HUES48 (cell line): ENCODE measurements around the gene PAPOLG.

Source experiments
- H3K27ac ChIP-seq: one replicate; pipeline ENCODE4 v1.7.0; 2013; ENCODE audit warnings: low read depth, low read length, inconsistent platforms
- H3K27me3 ChIP-seq: 2 replicates; pipeline ENCODE4 v1.6.1; 2013; ENCODE audit warnings: mild to moderate bottlenecking, low read length; ENCODE audit not compliant: control insufficient read depth, insufficient read depth
- H3K36me3 ChIP-seq: 2 replicates; pipeline ENCODE4 v1.6.1; 2013; ENCODE audit warnings: low read length; ENCODE audit not compliant: control insufficient read depth, insufficient read depth
- H3K4me1 ChIP-seq: 2 replicates; pipeline ENCODE4 v1.6.1; 2013; ENCODE audit warnings: mild to moderate bottlenecking, low read length; ENCODE audit not compliant: control insufficient read depth, insufficient read depth
- H3K4me3 ChIP-seq: 2 replicates; pipeline ENCODE4 v1.5.1; 2013; ENCODE audit warnings: mild to moderate bottlenecking, low read depth, low read length
- H3K9ac ChIP-seq: 2 replicates; pipeline ENCODE4 v1.6.1; 2013; ENCODE audit warnings: mild to moderate bottlenecking, low read depth, low read length, moderate library complexity
- H3K9me3 ChIP-seq: 2 replicates; pipeline ENCODE4 v1.6.1; 2013; ENCODE audit warnings: low read length; ENCODE audit not compliant: control insufficient read depth, insufficient read depth

PAPOLG gene

GRCh38 chr2:60775048-60775639 lies 19.1 kb downstream of the PAPOLG start:
- no peak overlapping the region for H3K9ac ChIP-seq
- H3K4me1 ChIP-seq: no peaks in the 10 kb centered on the region
- H3K4me3 ChIP-seq: no peak overlapping the region
- H3K27ac ChIP-seq: no peak overlapping the region
- peaks cover 93% of the 10 kb centered on the region for H3K36me3 ChIP-seq
- no peaks in the 10 kb centered on the region for H3K9me3 ChIP-seq
- no peaks in the 10 kb centered on the region for H3K27me3 ChIP-seq

- H3K9me3 ChIP-seq: no peaks in the 10 kb centered on the region
- H3K4me1 ChIP-seq: no peaks in the 10 kb centered on the region
- H3K36me3 ChIP-seq: peaks cover 89% of the 10 kb centered on the region
- H3K27me3 ChIP-seq: no peaks in the 10 kb centered on the region
- H3K27ac ChIP-seq: no peak overlapping the region
- H3K9ac ChIP-seq: no peak overlapping the region
- no peak overlapping the region for H3K4me3 ChIP-seq
Measured at GRCh38 chr2:60778352-60778751, 22.3 kb downstream of the PAPOLG start.

GRCh38 chr2:60779426-60779825 lies 23.4 kb downstream of the PAPOLG start:
- peaks cover 90% of the 10 kb centered on the region for H3K36me3 ChIP-seq

GRCh38 chr2:60780721-60781120 lies 24.7 kb downstream of the PAPOLG start:
- H3K9ac ChIP-seq: no peak overlapping the region

More at GRCh38 chr2:60779426-60779825, 23.4 kb downstream of the PAPOLG start:
- H3K4me3 ChIP-seq: no peak overlapping the region
- no peaks in the 10 kb centered on the region for H3K27me3 ChIP-seq
- H3K9ac ChIP-seq: no peak overlapping the region
- H3K4me1 ChIP-seq: no peaks in the 10 kb centered on the region
- no peaks in the 10 kb centered on the region for H3K9me3 ChIP-seq
- no peak overlapping the region for H3K27ac ChIP-seq

GRCh38 chr2:60793169-60793568 lies 37.1 kb downstream of the PAPOLG start:
- Histone ChIP-seq H3K27ac (no peak overlapping the region), H3K4me1 (no peaks in the 10 kb centered on the region), H3K4me3 (no peak overlapping the region), H3K9me3 (no peaks in the 10 kb centered on the region), H3K36me3 (peaks cover 82% of the 10 kb centered on the region), H3K27me3 (no peaks in the 10 kb centered on the region), H3K9ac (no peak overlapping the region)

More at GRCh38 chr2:60780721-60781120, 24.7 kb downstream of the PAPOLG start:
- H3K36me3 ChIP-seq: peaks cover 90% of the 10 kb centered on the region
- no peaks in the 10 kb centered on the region for H3K9me3 ChIP-seq
- no peaks in the 10 kb centered on the region for H3K4me1 ChIP-seq
- H3K27ac ChIP-seq: no peak overlapping the region
- H3K27me3 ChIP-seq: no peaks in the 10 kb centered on the region
- no peak overlapping the region for H3K4me3 ChIP-seq

GRCh38 chr2:60794271-60794863 lies 38.3 kb downstream of the PAPOLG start:
- Histone ChIP-seq H3K9ac (no peak overlapping the region), H3K9me3 (no peaks in the 10 kb centered on the region), H3K27me3 (no peaks in the 10 kb centered on the region), H3K4me3 (no peak overlapping the region), H3K36me3 (peaks cover 86% of the 10 kb centered on the region), H3K4me1 (no peaks in the 10 kb centered on the region), H3K27ac (no peak overlapping the region)

GRCh38 chr2:60796573-60797509 lies 40.8 kb downstream of the PAPOLG start:
- Histone ChIP-seq H3K9ac (no peak overlapping the region), H3K9me3 (no peaks in the 10 kb centered on the region), H3K4me3 (no peak overlapping the region), H3K27ac (no peak overlapping the region), H3K27me3 (no peaks in the 10 kb centered on the region), H3K36me3 (peaks cover 79% of the 10 kb centered on the region), H3K4me1 (no peaks in the 10 kb centered on the region)

GRCh38 chr2:60804473-60804872 lies 48.4 kb downstream of the PAPOLG start:
- peaks cover 7% of the 10 kb centered on the region; the same call in 1 of the 2 replicates for H3K4me1 ChIP-seq
- peaks cover 15% of the 10 kb centered on the region; the same call in 1 of the 2 replicates for H3K36me3 ChIP-seq
- no peaks in the 10 kb centered on the region for H3K9me3 ChIP-seq
- no peak overlapping the region for H3K9ac ChIP-seq
- H3K27me3 ChIP-seq: no peaks in the 10 kb centered on the region
- H3K27ac ChIP-seq: no peak overlapping the region
- no peak overlapping the region for H3K4me3 ChIP-seq

GRCh38 chr2:60806595-60806987 lies 50.5 kb downstream of the PAPOLG start:
- H3K4me3 ChIP-seq: no peak overlapping the region

GRCh38 chr2:60806988-60807681 lies 51.1 kb downstream of the PAPOLG start:
- H3K9ac ChIP-seq: no peak overlapping the region
- H3K36me3 ChIP-seq: 0 out of 2 replicates have a peak, but pooled peaks cover 4% of the 10 kb centered on the region
- peaks cover 9% of the 10 kb centered on the region; the same call in 1 of the 2 replicates for H3K4me1 ChIP-seq
- no peaks in the 10 kb centered on the region for H3K27me3 ChIP-seq
- H3K27ac ChIP-seq: no peak overlapping the region
- no peak overlapping the region for H3K4me3 ChIP-seq
- H3K9me3 ChIP-seq: no peaks in the 10 kb centered on the region

More at GRCh38 chr2:60806595-60806987, 50.5 kb downstream of the PAPOLG start:
- H3K9me3 ChIP-seq: no peaks in the 10 kb centered on the region
- no peak overlapping the region for H3K27ac ChIP-seq
- H3K36me3 ChIP-seq: 0 out of 2 replicates have a peak, but pooled peaks cover 4% of the 10 kb centered on the region
- H3K27me3 ChIP-seq: no peaks in the 10 kb centered on the region
- H3K4me1 ChIP-seq: peaks cover 7% of the 10 kb centered on the region; the same call in 1 of the 2 replicates
- no peak overlapping the region for H3K9ac ChIP-seq
